ENCODE measurements around the gene CRY1. TPM values are rescaled to one million over a fixed set of nuclear protein-coding genes. Genes with fewer than 3 reads are reported as not detected.

The CRY1 gene
- total RNA-seq, 6 experiments from 2014 or later, result 12.5 to 18.0 (median 16.1) TPM

- peaks cover 3% of the 10 kb centered on the region; the same call in 1 of the 2 replicates for H3K27me3 Mint-ChIP-seq (ENCODE audit: insufficient read depth)
- TF ChIP-seq CTCF (IDR thresholded peaks at IDR 0.05), result peak; percentile 90
- peaks cover 8% of the 10 kb centered on the region for H3K36me3 Mint-ChIP-seq (ENCODE audit: low read depth)
- no peak overlapping the region for H3K4me3 Mint-ChIP-seq
- peaks cover 7% of the 10 kb centered on the region for H3K9me3 Mint-ChIP-seq
- DNase-seq, result peak; percentile 99
- H3K27ac Mint-ChIP-seq, result no peak overlapping the region
- H3K4me1 Mint-ChIP-seq (ENCODE audit: low read depth), result peaks cover 12% of the 10 kb centered on the region
These were observed 1.2 kb downstream of the CRY1 start for GRCh38 chr12:107091989-107092641.

DNA sequence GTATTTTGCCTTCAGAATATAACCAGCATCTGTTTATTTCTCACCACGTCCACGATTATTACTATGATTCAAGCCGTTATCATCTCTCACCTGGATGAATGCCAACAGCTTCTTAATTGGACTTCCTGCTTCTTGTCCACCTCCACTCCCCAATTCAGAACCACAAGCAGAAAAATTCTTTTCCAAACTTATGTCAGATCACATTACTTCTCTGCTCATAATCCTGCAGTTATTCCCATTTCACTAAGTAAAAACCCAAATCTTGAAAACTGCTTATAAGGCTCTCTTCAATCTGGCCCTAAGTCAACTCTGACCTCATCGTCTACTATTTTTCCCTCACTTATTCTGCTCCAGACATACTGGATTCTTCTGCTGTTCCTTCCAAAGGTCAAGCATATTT is 2.0 kb downstream of the CRY1 start:
- DNase-seq, result peak; percentile 59
- Mint-ChIP-seq H3K27me3 (ENCODE audit: insufficient read depth) (no peaks in the 10 kb centered on the region; the same call in 1 of the 2 replicates), H3K36me3 (ENCODE audit: low read depth) (peaks cover 8% of the 10 kb centered on the region; the same call in 1 of the 2 replicates), H3K9me3 (peaks cover 6% of the 10 kb centered on the region), H3K4me1 (ENCODE audit: low read depth) (peaks cover 12% of the 10 kb centered on the region), H3K27ac (no peak overlapping the region), H3K4me3 (no peak overlapping the region)
- no peak for TF ChIP-seq CTCF (IDR thresholded peaks at IDR 0.05)

DNA sequence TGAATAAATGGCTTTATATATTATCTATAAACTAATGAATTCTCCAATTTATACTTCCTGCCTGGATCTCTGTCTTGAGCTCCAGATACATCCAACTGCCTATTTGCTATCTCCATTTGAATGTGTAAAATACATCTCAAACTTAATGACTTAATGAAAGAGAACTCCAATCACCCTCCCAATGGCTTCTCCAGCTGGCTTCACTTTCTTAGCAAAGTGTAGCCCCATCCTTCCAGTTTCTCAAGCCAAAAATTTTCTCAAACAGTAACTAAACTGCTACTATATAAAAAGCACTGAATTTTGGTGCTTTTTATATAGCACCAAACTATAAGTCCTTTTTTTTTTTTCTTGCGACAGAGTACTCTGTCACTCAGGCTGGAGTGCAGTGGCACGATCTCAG is 2.6 kb downstream of the CRY1 start:
- no peaks in the 10 kb centered on the region; the same call in 1 of the 2 replicates for H3K9me3 Mint-ChIP-seq
- TF ChIP-seq CTCF (IDR thresholded peaks at IDR 0.05), result no peak
- peaks cover 12% of the 10 kb centered on the region for H3K4me1 Mint-ChIP-seq (ENCODE audit: low read depth)
- H3K27me3 Mint-ChIP-seq (ENCODE audit: insufficient read depth), result no peaks in the 10 kb centered on the region; the same call in 1 of the 2 replicates
- H3K36me3 Mint-ChIP-seq (ENCODE audit: low read depth), result peaks cover 3% of the 10 kb centered on the region; the same call in 1 of the 2 replicates
- no peak for DNase-seq
- H3K27ac Mint-ChIP-seq, result no peak overlapping the region
- no peak overlapping the region for H3K4me3 Mint-ChIP-seq

DNA sequence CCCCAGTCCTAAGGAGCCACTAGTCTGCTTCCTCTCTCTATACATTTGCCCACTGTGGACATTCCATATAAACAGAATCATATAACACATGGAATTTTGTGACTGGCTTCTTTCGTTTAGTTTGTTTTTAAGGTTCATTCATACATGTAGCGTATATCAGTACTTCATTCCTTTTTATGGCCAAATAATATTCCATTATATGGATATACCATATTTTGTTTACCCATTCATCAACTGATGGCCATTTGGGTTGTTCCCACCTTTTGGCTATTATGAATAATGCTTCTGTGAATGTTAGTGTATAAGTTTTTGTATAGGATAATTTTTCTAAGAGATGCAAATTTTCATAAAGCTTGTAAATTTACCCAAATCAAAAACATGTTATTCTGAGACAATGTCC is 4.4 kb downstream of the CRY1 start:
- Mint-ChIP-seq H3K9me3 (no peaks in the 10 kb centered on the region), H3K4me3 (no peak overlapping the region)
- TF ChIP-seq CTCF (IDR thresholded peaks at IDR 0.05), result no peak

GRCh38 chr12:107086314-107086713 is 7.0 kb downstream of the CRY1 start:
- no peak for DNase-seq
- peaks cover 15% of the 10 kb centered on the region for H3K9me3 Mint-ChIP-seq
- H3K27me3 Mint-ChIP-seq (ENCODE audit: insufficient read depth), result no peaks in the 10 kb centered on the region
- no peak for TF ChIP-seq CTCF (IDR thresholded peaks at IDR 0.05)
- no peak overlapping the region for H3K27ac Mint-ChIP-seq
- H3K4me1 Mint-ChIP-seq (ENCODE audit: low read depth), result no peaks in the 10 kb centered on the region; the same call in 1 of the 2 replicates
- no peak overlapping the region for H3K4me3 Mint-ChIP-seq
- peaks cover 15% of the 10 kb centered on the region for H3K36me3 Mint-ChIP-seq (ENCODE audit: low read depth)

More for the DNA sequence above, 4.4 kb downstream of the CRY1 start:
- Mint-ChIP-seq H3K27ac (no peak overlapping the region), H3K27me3 (ENCODE audit: insufficient read depth) (no peaks in the 10 kb centered on the region; the same call in 1 of the 2 replicates), H3K4me1 (ENCODE audit: low read depth) (peaks cover under 1% of the 10 kb centered on the region), H3K36me3 (ENCODE audit: low read depth) (peaks cover 3% of the 10 kb centered on the region; the same call in 1 of the 2 replicates)
- DNase-seq, result no peak

All from HFFc6 (cell line).